Colonic mucosa (tissue), 4 donors: ENCODE data around the gene CNDP2. TPM values are rescaled to one million over a fixed set of nuclear protein-coding genes. Genes with fewer than 3 reads are reported as not detected.

ENCODE experiments used
- DNase-seq: peaks from one replicate; pipeline ENCODE4 v3.0.0-alpha.2; 2020
- H3K27ac ChIP-seq: fragments of 200-600 bp; one replicate; pipeline ENCODE4 v1.8.0; 2021
- H3K27me3 ChIP-seq: fragments of 200-600 bp; one replicate; pipeline ENCODE4 v1.8.0; 2021
- H3K36me3 ChIP-seq: fragments of 200-600 bp; one replicate; pipeline ENCODE4 v1.8.0; 2021
- H3K4me1 ChIP-seq: fragments of 200-600 bp; one replicate; pipeline ENCODE4 v1.8.0; 2021; ENCODE audit warnings: mild to moderate bottlenecking
- H3K4me3 ChIP-seq: fragments of 200-600 bp; one replicate; pipeline ENCODE4 v1.8.0; 2021
- H3K9ac ChIP-seq, 2 donors: one replicate each; pipeline ENCODE4 v1.7.0; 2013; ENCODE audit warnings: control low read depth in 2 of 2, low read depth in 2 of 2, low read length in 2 of 2
- H3K9me3 ChIP-seq: fragments of 200-600 bp; one replicate; pipeline ENCODE4 v1.8.0; 2021
- CTCF ChIP-seq: fragments of 200-600 bp; IDR thresholded peaks from one replicate; pipeline ENCODE4 v1.8.0; 2022; ENCODE audit warnings: antibody characterized with exemption, mild to moderate bottlenecking
- intact Hi-C: fragments of 100-400 bp; cut with DNase I; formaldehyde crosslinking; loops from one replicate; pipeline ENCODE4 v1.14.1; 2022
- total RNA-seq, 2 donors: library from RNA; stranded (reverse); fragmentation: NEBNext Ultra II Directional in 1 of 2; extraction: Animal tissue kit (Norgen Biotek cat#: 25700) in 1 of 2; gene quantifications; one replicate each; pipeline ENCODE4 v1.2.1, GENCODE V29; 2021
- donor health status: healthy.
- donor health status: DM: no; HTN: no; CAD: no.
- donor health status: DM: no; HTN: no; CAD: no.

The CNDP2 gene
- total RNA-seq, 2 donors from 2014 or later, result 206 to 261 TPM

GRCh38 chr18:74496508-74497323, 553 bp downstream of the CNDP2 start:
- Histone ChIP-seq H3K27me3 (no peaks in the 10 kb centered on the region), H3K27ac (peak overlapping the region; percentile 91), H3K9ac (peak overlapping the region; percentile 82 to 97), H3K36me3 (no peaks in the 10 kb centered on the region), H3K4me1 (peaks cover 20% of the 10 kb centered on the region), H3K9me3 (no peaks in the 10 kb centered on the region), H3K4me3 (peak overlapping the region; percentile 96)
- no peak for TF ChIP-seq CTCF
- intact Hi-C loops, result loop anchor here (10.0 kb wide), 1 partner anchor 302 kb away; no protein-coding TSS in a partner anchor
- peak; percentile 72 for DNase-seq

- TF ChIP-seq CTCF, result no peak
- H3K9me3 ChIP-seq, result no peaks in the 10 kb centered on the region
- peak overlapping the region in 1 of 2 donors; percentile 82 for H3K9ac ChIP-seq
- H3K27me3 ChIP-seq, result no peaks in the 10 kb centered on the region
- H3K4me3 ChIP-seq, result peak overlapping the region; percentile 96
- no peaks in the 10 kb centered on the region for H3K36me3 ChIP-seq
- intact Hi-C loops, result loop anchor here (10.0 kb wide), 1 partner anchor 302 kb away; no protein-coding TSS in a partner anchor
- no peak for DNase-seq
- peak overlapping the region; percentile 91 for H3K27ac ChIP-seq
- peaks cover 20% of the 10 kb centered on the region for H3K4me1 ChIP-seq
Measured at GRCh38 chr18:74497324-74497676, 1.1 kb downstream of the CNDP2 start.

GRCh38 chr18:74497778-74498177, 1.6 kb downstream of the CNDP2 start:
- no peak for DNase-seq
- Histone ChIP-seq H3K9me3 (no peaks in the 10 kb centered on the region), H3K9ac (no peak overlapping the region), H3K4me3 (no peak overlapping the region), H3K36me3 (no peaks in the 10 kb centered on the region), H3K27ac (peak overlapping the region; percentile 83), H3K27me3 (no peaks in the 10 kb centered on the region), H3K4me1 (peaks cover 20% of the 10 kb centered on the region)
- intact Hi-C loops, result loop anchor here (10.0 kb wide), 1 partner anchor 303 kb away; no protein-coding TSS in a partner anchor
- TF ChIP-seq CTCF, result no peak

GRCh38 chr18:74498712-74499627, 2.8 kb downstream of the CNDP2 start:
- peaks cover 20% of the 10 kb centered on the region for H3K4me1 ChIP-seq
- intact Hi-C loops, result loop anchor here (10.0 kb wide), 1 partner anchor 304 kb away; no protein-coding TSS in a partner anchor
- peak overlapping the region; percentile 22 for H3K4me3 ChIP-seq
- peak overlapping the region; percentile 83 for H3K27ac ChIP-seq
- no peaks in the 10 kb centered on the region for H3K27me3 ChIP-seq
- no peak for TF ChIP-seq CTCF
- peak overlapping the region in 1 of 2 donors; percentile 85 for H3K9ac ChIP-seq
- no peaks in the 10 kb centered on the region for H3K9me3 ChIP-seq
- no peaks in the 10 kb centered on the region for H3K36me3 ChIP-seq
- peak; percentile 59 for DNase-seq

- peak overlapping the region; percentile 83 for H3K27ac ChIP-seq
- H3K36me3 ChIP-seq, result peaks cover 5% of the 10 kb centered on the region
- intact Hi-C loops, result loop anchor here (5.0 to 10.0 kb wide), 2 partner anchors 98 to 305 kb away; partner anchors contain the start of gene ZNF407
- H3K4me1 ChIP-seq, result peaks cover 20% of the 10 kb centered on the region
- no peaks in the 10 kb centered on the region for H3K27me3 ChIP-seq
- peak; percentile 89 for DNase-seq
- peak overlapping the region; percentile 22 for H3K4me3 ChIP-seq
- no peak for TF ChIP-seq CTCF
- H3K9ac ChIP-seq, result peak overlapping the region in 1 of 2 donors; percentile 85
- H3K9me3 ChIP-seq, result no peaks in the 10 kb centered on the region
Measured at GRCh38 chr18:74499633-74500032, 3.5 kb downstream of the CNDP2 start.
